IMR-90 (cell line): ENCODE results near the gene PRKCE. TPM values are rescaled to one million over a fixed set of nuclear protein-coding genes. Genes with fewer than 3 reads are reported as not detected.

Source experiments
- ATAC-seq: fragments of 200-7000 bp; cut with Tn5 transposase; 2 replicates; pipeline ENCODE4 v1.9.1; 2020; ENCODE audit warnings: low read depth, mild to moderate bottlenecking, moderate library complexity
- BruUV-seq: library from RNA; stranded (reverse); fragments of 400-500 nt; replicated peaks from 2 replicates; lab custom pipeline; 2021; lab: Mats Ljungman, UMichigan
- CTCF ChIA-PET: fragments of 300-600 bp; formaldehyde crosslinking; extraction: SDS; loops from one replicate; lab custom pipeline; 2021; ENCODE audit warnings: antibody characterized with exemption; lab: Yijun Ruan, JAX
- POLR2A ChIA-PET: fragments of 300-600 bp; sonication (Branson Sonifier 250); formaldehyde crosslinking; loops from one replicate; lab custom pipeline; 2022; ENCODE audit warnings: antibody characterized with exemption; ENCODE audit not compliant: unreplicated experiment; lab: Charles Lee
- DNase-seq: peaks from one replicate; pipeline ENCODE4 v3.0.0; 2013
- H2AFZ ChIP-seq: replicated peaks from 2 replicates; pipeline ENCODE3; 2013; ENCODE audit warnings: low read length, mild to moderate bottlenecking; ENCODE audit not compliant: poor library complexity
- H2AK5ac ChIP-seq: 2 replicates; pipeline ENCODE4 v1.6.1; 2013; ENCODE audit warnings: low read depth, low read length, inconsistent platforms
- H2AK9ac ChIP-seq: replicated peaks from 2 replicates; pipeline ENCODE3; 2013; ENCODE audit warnings: mild to moderate bottlenecking, low read depth, low read length, moderate library complexity; ENCODE audit not compliant: poor library complexity
- H2BK120ac ChIP-seq: 2 replicates; pipeline ENCODE4 v1.6.1; 2013; ENCODE audit warnings: low read depth, low read length, inconsistent platforms
- H2BK15ac ChIP-seq: 3 replicates; pipeline ENCODE4 v1.6.1; 2013; ENCODE audit warnings: low read depth, low read length, inconsistent platforms
- H2BK20ac ChIP-seq: 2 replicates; pipeline ENCODE4 v1.6.1; 2013; ENCODE audit warnings: low read depth, mild to moderate bottlenecking, inconsistent platforms, low read length, moderate library complexity
- H2BK5ac ChIP-seq: 2 replicates; pipeline ENCODE4 v1.6.1; 2013; ENCODE audit warnings: mild to moderate bottlenecking, low read depth, low read length, inconsistent platforms; ENCODE audit not compliant: poor library complexity, severe bottlenecking
- H3K14ac ChIP-seq: replicated peaks from 2 replicates; pipeline ENCODE4 v1.6.1; 2013; ENCODE audit warnings: low read depth, low read length, inconsistent platforms
- H3K18ac ChIP-seq: 2 replicates; pipeline ENCODE4 v1.6.1; 2013; ENCODE audit warnings: low read depth, low read length, control low read depth
- H3K23ac ChIP-seq: 2 replicates; pipeline ENCODE4 v1.6.1; 2013; ENCODE audit warnings: low read depth, low read length, inconsistent platforms
- H3K27ac ChIP-seq: 2 replicates; pipeline ENCODE4 v1.5.1; 2013; ENCODE audit warnings: mild to moderate bottlenecking, control low read depth, low read length; ENCODE audit not compliant: insufficient read depth
- H3K27me3 ChIP-seq: 2 replicates; pipeline ENCODE4 v1.6.1; 2013; ENCODE audit warnings: low read length; ENCODE audit not compliant: control insufficient read depth, insufficient read depth
- H3K36me3 ChIP-seq: 2 replicates; pipeline ENCODE4 v1.6.1; 2013; ENCODE audit warnings: low read length, mixed read lengths; ENCODE audit not compliant: control insufficient read depth, insufficient read depth
- H3K4ac ChIP-seq: 2 replicates; pipeline ENCODE4 v1.6.1; 2013; ENCODE audit warnings: low read depth, low read length, inconsistent platforms
- H3K4me1 ChIP-seq: 2 replicates; pipeline ENCODE4 v1.6.1; 2013; ENCODE audit warnings: low read length, mixed read lengths; ENCODE audit not compliant: control insufficient read depth, insufficient read depth
- H3K4me2 ChIP-seq: 2 replicates; pipeline ENCODE4 v1.6.1; 2013; ENCODE audit warnings: low read depth, mild to moderate bottlenecking, control low read depth, low read length, moderate library complexity
- H3K4me3 ChIP-seq: 2 replicates; pipeline ENCODE4 v1.5.1; 2013; ENCODE audit warnings: low read depth, mild to moderate bottlenecking, control low read depth, low read length, moderate library complexity; ENCODE audit not compliant: insufficient read depth
- H3K56ac ChIP-seq: 2 replicates; pipeline ENCODE4 v1.6.1; 2013; ENCODE audit warnings: low read length, inconsistent platforms; ENCODE audit not compliant: insufficient read depth; ENCODE audit errors: extremely low read depth
- H3K79me1 ChIP-seq, 2 experiments: 2 replicates each; pipeline ENCODE4 v1.6.1; 2013; ENCODE audit warnings: low read length in 2 of 2, inconsistent platforms in 1 of 2, low read depth in 1 of 2
- H3K9ac ChIP-seq: 2 replicates; pipeline ENCODE4 v1.6.1; 2013; ENCODE audit warnings: low read depth, low read length, control low read depth
- H3K9me1 ChIP-seq: 2 replicates; pipeline ENCODE4 v1.6.1; 2013; ENCODE audit warnings: low read length, inconsistent platforms; ENCODE audit not compliant: insufficient read depth
- H3K9me3 ChIP-seq: 2 replicates; pipeline ENCODE4 v1.6.1; 2013; ENCODE audit warnings: low read length; ENCODE audit not compliant: control insufficient read depth, insufficient read depth
- H4K20me1 ChIP-seq: 2 replicates; pipeline ENCODE4 v1.6.1; 2013; ENCODE audit warnings: low read length, inconsistent platforms; ENCODE audit not compliant: insufficient read depth
- H4K5ac ChIP-seq: 2 replicates; pipeline ENCODE4 v1.6.1; 2013; ENCODE audit warnings: mild to moderate bottlenecking, low read depth, low read length, control low read depth
- H4K8ac ChIP-seq, 2 experiments: 2 replicates each; pipeline ENCODE4 v1.6.1; 2013; ENCODE audit warnings: low read depth in 2 of 2, low read length in 2 of 2, control low read depth in 1 of 2, inconsistent platforms in 1 of 2
- H4K91ac ChIP-seq: 2 replicates; pipeline ENCODE4 v1.6.1; 2013; ENCODE audit warnings: low read depth, low read length, inconsistent platforms; ENCODE audit not compliant: insufficient read depth
- CEBPB ChIP-seq: IDR thresholded peaks from 2 replicates; pipeline ENCODE4 v1.6.1; 2012; ENCODE audit warnings: low read depth, low read length, improper control_type of control experiment
- CHD1 ChIP-seq: IDR thresholded peaks from 2 replicates; pipeline ENCODE4 v1.6.1; 2012; ENCODE audit warnings: low read depth, low read length, improper control_type of control experiment
- FOS ChIP-seq: fragments of 150-350 bp; IDR thresholded peaks from 2 replicates; pipeline ENCODE4 v1.6.1; 2016; ENCODE audit warnings: low read depth, low read length
- RAD21 ChIP-seq: IDR thresholded peaks from 2 replicates; pipeline ENCODE4 v1.6.1; 2012; ENCODE audit warnings: low read length, improper control_type of control experiment
- RCOR1 ChIP-seq: IDR thresholded peaks from 2 replicates; pipeline ENCODE4 v1.6.1; 2012; ENCODE audit warnings: mild to moderate bottlenecking, low read length, improper control_type of control experiment; ENCODE audit not compliant: insufficient replicate concordance
- WGBS, 2 experiments: methylation state at CpG; one replicate each; pipeline versions ENCODE4 v1.1.5 to v1.1.7; 2013; ENCODE audit warnings: missing lambda C conversion rate in 2 of 2; ENCODE audit not compliant: insufficient read length in 1 of 2; ENCODE audit errors: extremely low coverage in 2 of 2; 5-methylcytosine and 5-hydroxymethylcytosine counted together
- dilution Hi-C: fragments of 300-500 bp; cut with HindIII; formaldehyde crosslinking; loops from one replicate; pipeline ENCODE4 v1.14.3; 2018; ENCODE audit warnings: low sequenced_read_pairs; ENCODE audit not compliant: unreplicated experiment
- in situ Hi-C: fragments of 300-500 bp; cut with MboI; formaldehyde crosslinking; loops from 3 replicates; pipeline ENCODE4 v1.14.3; 2019; ENCODE audit warnings: low sequenced_read_pairs, inconsistent platforms, mixed read lengths
- intact Hi-C: fragments of 100-400 bp; cut with micrococcal nuclease; formaldehyde crosslinking; loops from 2 replicates; pipeline ENCODE4 v1.10.0; 2022
- polyA plus RNA-seq, 3 experiments: library from polyadenylated mRNA; depleted of rRNA; stranded (reverse); fragments of >200 nt; gene quantifications; 2 replicates each; pipeline ENCODE4 v1.2.3, GENCODE V29; 2012; ENCODE audit warnings: low replicate concordance in 1 of 3
- total RNA-seq: library from RNA; depleted of rRNA; stranded (reverse); fragments of >200 nt; gene quantifications from 2 replicates; pipeline ENCODE4 v1.2.3, GENCODE V29; 2012

Gene PRKCE
- total and polyA plus RNA-seq, 2 of the 4 experiments (the other 2 are of a cell fraction): 8.1 to 32.4 TPM

DNA sequence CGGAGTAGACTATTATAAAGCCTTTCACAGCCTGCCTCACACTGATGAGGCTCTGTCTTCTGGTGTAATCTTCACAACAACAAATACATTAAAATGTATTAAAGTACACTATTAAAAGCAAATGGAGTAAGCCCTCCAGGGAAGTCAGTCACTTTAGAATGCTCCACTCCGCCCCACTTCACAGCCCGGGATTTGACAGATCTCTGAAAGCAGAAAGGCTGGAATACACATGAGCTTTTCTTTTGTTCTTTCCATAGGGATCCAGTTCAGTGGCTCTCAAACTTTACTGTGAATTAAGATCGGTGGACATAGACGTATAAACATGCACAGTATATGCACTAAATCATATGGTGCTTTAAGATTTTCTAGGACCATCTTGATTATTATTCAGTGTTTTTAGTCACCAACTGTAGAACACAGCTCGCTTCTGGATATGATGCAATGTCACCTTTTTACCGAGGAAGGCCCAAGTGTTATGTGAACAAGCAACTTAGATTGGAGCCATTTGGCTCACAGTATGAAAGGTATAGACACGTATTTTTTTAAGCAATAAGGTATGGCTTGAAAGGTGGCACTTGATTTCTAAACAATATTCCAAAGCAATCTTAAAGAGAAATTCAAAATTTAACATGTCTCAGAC lies 151.1 kb downstream of the PRKCE start:
- Histone ChIP-seq H3K27ac (no peak overlapping the region), H3K79me1 (peaks cover 5 to 7% of the 10 kb centered on the region in 2 experiments; a peak in 3 of 4 replicates), H3K56ac (no peak overlapping the region), H3K4me2 (no peak overlapping the region), H4K91ac (no peak overlapping the region), H2BK5ac (no peak overlapping the region), H3K14ac (no peak overlapping the region), H4K5ac (no peak overlapping the region), H3K4ac (no peak overlapping the region), H2AK5ac (no peak overlapping the region), H3K9ac (no peak overlapping the region), H3K9me1 (no peaks in the 10 kb centered on the region), H3K4me1 (peaks cover 2% of the 10 kb centered on the region; the same call in 1 of the 2 replicates), H2BK120ac (no peak overlapping the region), H2BK15ac (no peak overlapping the region), H2BK20ac (no peak overlapping the region; the same call in 1 of the 2 replicates), H3K23ac (no peak overlapping the region), H3K27me3 (no peaks in the 10 kb centered on the region), H3K9me3 (no peaks in the 10 kb centered on the region), H2AK9ac (no peak overlapping the region), H4K20me1 (peaks cover 4% of the 10 kb centered on the region), H2AFZ (no peak overlapping the region), H3K4me3 (no peak overlapping the region), H3K36me3 (no peaks in the 10 kb centered on the region), H4K8ac (no peak overlapping the region), H3K18ac (no peak overlapping the region)
- in situ Hi-C loops (no loop called here), dilution Hi-C loops (no loop called here), intact Hi-C loops (no loop called here)
- ChIA-PET POLR2A (no interaction called here), CTCF (no interaction called here)
- BruUV-seq: no TSS peak
- TF ChIP-seq RCOR1: no peak
- TF ChIP-seq CHD1: no peak
- no peak for TF ChIP-seq FOS
- no peak for TF ChIP-seq RAD21
- peak; percentile 47 for TF ChIP-seq CEBPB
- WGBS, 2 experiments: 100% methylated on average over 1 of the region's 8 CpGs; no CpG with 5 or more reads in 1 of the 2 experiments
- ATAC-seq: no peak
- DNase-seq: no peak
